Choroid plexus epithelial cell (primary cell): ENCODE results near the gene FCGBP.
"Not testable (repeated sequence)": the region's sequence is repeated elsewhere in the genome, so short reads cannot be mapped to it uniquely, and the experiment has no call there.

Experiments
- DNase-seq: peaks from one replicate; pipeline ENCODE4 v3.0.0-alpha.2; 2010; ENCODE audit warnings: low read depth
- H3K4me3 ChIP-seq: 2 replicates; pipeline ENCODE4 v1.5.1; 2011; ENCODE audit warnings: low read depth, mild to moderate bottlenecking, control low read depth, low read length, moderate library complexity
- TF ChIP-seq, protein P1 (sequence below): conservative IDR thresholded peaks from 2 replicates; pipeline ENCODE4 v1.5.1; 2011; ENCODE audit warnings: low read depth, mild to moderate bottlenecking, control low read depth, inconsistent platforms, low read length, moderate library complexity

Gene FCGBP

GRCh38 chr19:39906820-39907611, 27.4 kb downstream of the FCGBP start:
- TF ChIP-seq, protein P1, sequence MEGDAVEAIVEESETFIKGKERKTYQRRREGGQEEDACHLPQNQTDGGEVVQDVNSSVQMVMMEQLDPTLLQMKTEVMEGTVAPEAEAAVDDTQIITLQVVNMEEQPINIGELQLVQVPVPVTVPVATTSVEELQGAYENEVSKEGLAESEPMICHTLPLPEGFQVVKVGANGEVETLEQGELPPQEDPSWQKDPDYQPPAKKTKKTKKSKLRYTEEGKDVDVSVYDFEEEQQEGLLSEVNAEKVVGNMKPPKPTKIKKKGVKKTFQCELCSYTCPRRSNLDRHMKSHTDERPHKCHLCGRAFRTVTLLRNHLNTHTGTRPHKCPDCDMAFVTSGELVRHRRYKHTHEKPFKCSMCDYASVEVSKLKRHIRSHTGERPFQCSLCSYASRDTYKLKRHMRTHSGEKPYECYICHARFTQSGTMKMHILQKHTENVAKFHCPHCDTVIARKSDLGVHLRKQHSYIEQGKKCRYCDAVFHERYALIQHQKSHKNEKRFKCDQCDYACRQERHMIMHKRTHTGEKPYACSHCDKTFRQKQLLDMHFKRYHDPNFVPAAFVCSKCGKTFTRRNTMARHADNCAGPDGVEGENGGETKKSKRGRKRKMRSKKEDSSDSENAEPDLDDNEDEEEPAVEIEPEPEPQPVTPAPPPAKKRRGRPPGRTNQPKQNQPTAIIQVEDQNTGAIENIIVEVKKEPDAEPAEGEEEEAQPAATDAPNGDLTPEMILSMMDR, result no peak
- no peak for DNase-seq
- no peak overlapping the region for H3K4me3 ChIP-seq

- DNase-seq, result no peak
- TF ChIP-seq, protein P1, result no peak
- no peak overlapping the region for H3K4me3 ChIP-seq
Measured at GRCh38 chr19:39906283-39906682, 28.2 kb downstream of the FCGBP start.

DNA sequence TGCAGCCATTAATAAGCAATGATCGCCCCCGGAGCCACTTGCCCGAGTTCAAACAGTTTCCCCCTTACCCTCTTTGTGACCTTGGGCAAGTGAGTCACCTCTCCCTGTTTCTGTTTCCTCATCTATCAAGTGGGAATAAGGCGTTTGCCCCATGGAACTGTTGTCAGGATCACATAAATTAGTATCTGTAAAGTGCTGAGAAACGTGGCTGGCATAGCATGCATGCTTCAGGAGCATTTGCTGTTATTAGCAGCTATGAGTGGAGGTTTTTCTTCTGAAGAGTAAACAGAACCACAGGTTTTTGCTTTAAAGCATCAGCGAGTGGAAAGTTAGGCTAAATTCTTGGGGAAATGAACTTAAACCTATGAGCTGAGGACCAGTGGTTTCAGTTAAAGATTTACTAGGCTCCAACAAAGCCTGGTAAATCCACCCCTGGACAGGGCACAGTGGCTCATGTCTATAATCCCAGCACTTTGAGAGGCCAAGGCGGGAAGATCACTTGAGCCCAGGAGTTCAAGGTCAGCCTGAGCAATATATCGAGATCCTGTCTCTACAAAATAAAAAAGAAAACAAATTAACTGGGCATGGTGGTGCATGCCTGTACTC, 30.8 kb downstream of the FCGBP start:
- H3K4me3 ChIP-seq, DNase-seq: not testable (repeated sequence)

GRCh38 chr19:39902326-39902725, 32.1 kb downstream of the FCGBP start:
- DNase-seq, result not testable (repeated sequence)

GRCh38 chr19:39901681-39902080, 32.8 kb downstream of the FCGBP start:
- not testable (repeated sequence) for H3K4me3 ChIP-seq

More at GRCh38 chr19:39902326-39902725, 32.1 kb downstream of the FCGBP start:
- not testable (repeated sequence) for H3K4me3 ChIP-seq

GRCh38 chr19:39898858-39899257, 35.6 kb downstream of the FCGBP start:
- not testable (repeated sequence) for DNase-seq, H3K4me3 ChIP-seq

More at GRCh38 chr19:39901681-39902080, 32.8 kb downstream of the FCGBP start:
- not testable (repeated sequence) for DNase-seq

DNA sequence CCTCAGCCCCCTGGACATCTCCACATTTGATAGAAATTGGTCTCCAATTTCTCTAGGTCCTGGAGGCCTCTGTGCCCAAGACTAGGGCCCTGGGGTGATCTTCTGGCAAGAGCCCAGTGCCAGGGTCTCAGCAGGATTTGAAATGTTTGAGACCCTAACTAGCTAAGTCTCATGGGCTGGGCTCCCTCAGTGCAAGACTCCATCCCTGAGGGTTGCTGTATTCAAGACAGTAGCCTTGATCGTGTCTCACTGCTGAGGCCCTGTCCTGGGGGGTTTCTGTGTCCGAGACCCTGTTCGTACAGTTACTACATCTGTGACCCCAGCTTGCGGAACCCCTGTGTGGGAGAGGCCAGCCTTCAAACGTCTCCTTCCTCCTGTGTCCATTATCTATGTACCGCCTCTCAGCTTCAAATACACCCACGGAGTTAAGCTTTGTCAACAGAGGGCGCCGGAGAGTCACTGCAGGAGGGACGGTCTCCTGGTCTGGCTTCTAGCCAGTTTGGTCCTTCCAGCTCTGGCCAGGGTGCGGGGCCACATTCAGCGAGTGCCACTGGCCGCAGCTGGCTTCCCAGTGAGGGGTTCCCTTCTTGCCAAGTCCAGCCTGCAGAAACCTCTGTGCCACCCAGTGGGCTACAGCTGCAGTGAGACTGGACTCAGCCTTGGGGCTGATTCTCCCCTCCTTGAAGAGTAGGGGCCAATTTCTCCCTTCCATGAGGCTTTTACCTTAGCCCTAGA, 36.8 kb downstream of the FCGBP start:
- not testable (repeated sequence) for H3K4me3 ChIP-seq
- peak; percentile 52 for DNase-seq
- TF ChIP-seq, protein P1, result peak; percentile 61

DNA sequence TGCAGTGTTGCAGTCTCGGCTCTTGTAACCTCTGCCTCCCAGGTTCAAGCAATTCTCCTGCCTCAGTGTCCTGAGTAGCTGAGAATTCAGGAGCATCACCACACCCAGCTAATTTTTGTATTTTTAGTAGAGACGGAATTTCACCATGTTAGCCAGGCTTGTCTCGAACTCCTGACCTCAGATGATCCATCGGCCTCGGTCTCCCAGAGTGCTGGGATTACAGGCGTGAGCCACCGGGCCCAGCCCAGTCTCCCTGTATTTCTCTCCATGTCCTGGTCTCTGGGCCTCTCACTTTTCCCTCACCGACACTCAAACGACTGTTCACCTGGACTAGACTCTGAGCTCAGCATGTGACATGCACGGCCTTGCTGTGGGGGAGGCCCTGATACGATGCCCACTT, 39.3 kb downstream of the FCGBP start:
- not testable (repeated sequence) for DNase-seq, H3K4me3 ChIP-seq

GRCh38 chr19:39894236-39894606, 40.2 kb downstream of the FCGBP start:
- DNase-seq, H3K4me3 ChIP-seq: not testable (repeated sequence)

DNA sequence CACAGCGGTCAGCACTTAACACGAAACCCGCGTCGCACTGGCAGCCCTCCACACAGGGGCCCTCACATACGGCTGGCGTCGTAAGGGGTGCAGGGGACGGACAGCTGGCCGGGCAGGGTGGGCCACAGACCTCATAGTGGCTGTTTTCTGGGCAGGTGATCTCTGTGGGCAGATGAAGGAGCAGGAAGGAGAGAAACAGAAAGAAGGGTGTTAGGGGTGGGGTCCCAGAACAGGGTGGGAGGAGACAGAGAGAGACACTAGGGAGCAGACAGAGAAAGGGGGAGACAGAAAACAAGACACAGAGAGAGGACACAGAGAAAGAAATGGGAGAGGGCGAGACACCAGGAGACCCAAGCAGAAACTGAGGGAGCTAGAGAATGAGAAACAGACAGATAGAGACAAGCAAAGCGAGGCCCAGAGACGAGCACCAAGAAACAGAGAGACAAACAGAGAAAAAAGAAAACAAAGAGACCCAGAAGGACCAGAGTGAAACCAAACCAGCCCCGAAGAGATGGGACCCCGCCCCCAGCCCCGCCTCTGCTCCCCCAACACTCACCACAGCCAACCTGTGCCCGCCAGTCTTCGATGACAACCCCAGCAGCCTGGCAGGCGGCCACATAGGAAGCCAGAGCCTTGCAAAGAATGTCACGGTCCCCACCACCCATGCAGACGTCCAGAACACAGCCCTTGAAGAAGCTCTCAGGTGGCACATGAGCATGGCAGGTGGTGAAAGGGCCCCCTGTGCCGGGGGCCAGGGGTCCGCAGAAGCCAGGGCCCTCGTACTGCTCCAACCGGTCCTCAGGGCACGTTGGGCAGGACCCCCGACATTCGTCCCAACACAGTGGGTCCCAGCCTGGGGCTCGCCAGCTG, 40.8 kb downstream of the FCGBP start:
- DNase-seq, H3K4me3 ChIP-seq: not testable (repeated sequence)

DNA sequence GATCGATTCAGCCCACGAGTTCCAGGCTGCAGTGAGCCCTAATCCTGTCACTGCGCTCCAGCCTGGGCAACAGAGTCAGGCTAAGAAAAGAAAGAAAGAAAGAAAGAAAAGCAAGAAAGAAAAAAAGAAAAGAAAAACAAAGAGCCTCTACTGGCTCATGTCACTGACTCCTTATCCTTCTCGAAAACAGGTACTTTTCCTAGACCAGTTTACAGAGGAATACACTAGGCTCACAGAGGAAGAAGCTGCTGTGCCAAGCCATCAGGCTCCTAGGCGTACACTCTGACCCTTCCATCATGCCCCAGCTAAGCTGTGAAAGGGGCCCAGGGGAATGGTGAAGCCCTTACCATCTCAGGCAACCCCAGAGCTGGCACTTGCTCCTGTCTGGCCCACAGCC, 41.9 kb downstream of the FCGBP start:
- not testable (repeated sequence) for DNase-seq, H3K4me3 ChIP-seq
